Measurements from ENCODE around the gene GHDC.

GRCh38 chr17:42192189-42193126 lies 1.8 kb downstream of the GHDC start:
- no peak for TF ChIP-seq REST (IDR thresholded peaks at IDR 0.05; ENCODE audit: low read depth)
- no peak for TF ChIP-seq TAF1 (IDR thresholded peaks at IDR 0.05; ENCODE audit: low read depth)
- TF ChIP-seq NFIC (IDR thresholded peaks at IDR 0.05): no peak
- no peak for TF ChIP-seq CREB1 (IDR thresholded peaks at IDR 0.05; ENCODE audit: low read depth)
- no peak for TF ChIP-seq TCF12 (IDR thresholded peaks at IDR 0.05; ENCODE audit: low read depth)
- no peak for TF ChIP-seq MAX (IDR thresholded peaks at IDR 0.05)
- TF ChIP-seq CEBPB (IDR thresholded peaks at IDR 0.05): no peak
- no peak for TF ChIP-seq EGR1 (IDR thresholded peaks at IDR 0.05)

All from Ishikawa (cell line).